BJ (cell line): ENCODE results near the gene FCMR. TPM values are rescaled to one million over a fixed set of nuclear protein-coding genes. Genes with fewer than 3 reads are reported as not detected.

Source experiments
- CTCF ChIA-PET: fragments of 350-600 bp; formaldehyde crosslinking; extraction: SDS; loops from one replicate; lab custom pipeline; 2021; ENCODE audit warnings: antibody characterized with exemption, inconsistent platforms; lab: Yijun Ruan, JAX
- POLR2A ChIA-PET: fragments of 300-600 bp; sonication (Branson Sonifier 250); formaldehyde crosslinking; extraction: SDS; loops from one replicate; lab custom pipeline; 2021; ENCODE audit warnings: antibody characterized with exemption; lab: Charles Lee
- DNase-seq: peaks from one replicate; pipeline ENCODE4 v3.0.0-alpha.2; 2011; ENCODE audit warnings: low read depth
- H3K27me3 ChIP-seq: 2 replicates; pipeline ENCODE4 v1.6.0; 2011; ENCODE audit warnings: low read length; ENCODE audit not compliant: control insufficient read depth, insufficient read depth
- H3K36me3 ChIP-seq: 2 replicates; pipeline ENCODE4 v1.5.1; 2011; ENCODE audit warnings: low read length; ENCODE audit not compliant: control insufficient read depth, insufficient read depth
- H3K4me3 ChIP-seq: 2 replicates; pipeline ENCODE4 v1.5.1; 2011; ENCODE audit warnings: low read depth, mild to moderate bottlenecking, control low read depth, low read length
- polyA plus RNA-seq: library from polyadenylated mRNA; depleted of rRNA; stranded (reverse); fragments of >200 nt; gene quantifications from 2 replicates; pipeline ENCODE4 v1.2.3, GENCODE V29; 2011
- TF ChIP-seq, protein P1 (sequence below): IDR thresholded peaks from 2 replicates; pipeline ENCODE4 v1.5.1; 2011; ENCODE audit warnings: low read depth, mild to moderate bottlenecking, control low read depth, inconsistent platforms, low read length, moderate library complexity; ENCODE audit not compliant: insufficient read depth

Gene FCMR
- polyA plus RNA-seq, 1 experiment, result 1.4 TPM

DNA sequence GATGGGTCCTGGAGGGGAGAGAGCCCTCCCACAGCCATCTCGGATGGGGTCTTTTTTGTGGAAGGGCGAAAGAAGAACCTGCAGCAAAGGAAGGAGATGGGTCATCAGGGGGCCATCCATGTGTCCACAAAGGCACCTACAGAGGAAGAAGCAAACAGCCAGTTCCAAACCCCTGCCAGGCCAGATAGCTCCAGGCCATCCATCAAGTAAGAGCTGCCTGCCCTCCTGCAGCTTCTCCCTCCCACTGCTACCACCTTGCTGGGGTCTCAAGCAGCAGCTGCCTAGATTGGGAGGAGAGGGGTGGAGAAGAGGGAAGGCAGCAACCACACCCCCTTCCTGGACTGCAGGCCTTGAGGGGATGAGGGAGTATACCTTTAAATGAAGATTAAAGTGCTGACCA lies 44.0 kb upstream of the FCMR start:
- POLR2A ChIA-PET, result no interaction called here
- CTCF ChIA-PET, result interaction anchor here (0.6 to 1.0 kb wide), 3 partner anchors 14 to 53 kb away, joined by 3 to 7 read pairs (median 3); no protein-coding TSS in a partner anchor

DNA sequence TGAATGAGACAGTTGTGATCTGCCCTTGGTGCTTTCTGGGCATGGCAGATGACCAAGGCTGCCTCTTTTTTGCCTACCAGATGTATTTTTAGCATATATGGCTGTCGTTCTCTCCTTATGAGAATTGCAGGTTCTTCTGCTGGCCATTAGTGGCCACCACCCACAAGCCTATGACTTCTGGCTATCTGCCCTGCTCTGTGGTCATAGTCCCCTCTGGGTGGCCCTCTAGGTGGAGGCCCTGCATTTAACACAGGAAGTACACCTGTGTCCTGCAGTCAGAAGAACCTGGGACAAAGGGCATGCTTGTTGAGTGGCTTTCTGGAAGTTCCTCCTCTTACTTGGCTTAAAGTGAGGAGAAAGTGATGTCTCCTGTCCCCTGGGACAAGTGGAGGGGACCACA lies 42.0 kb upstream of the FCMR start:
- ChIA-PET CTCF (interaction anchor here (1.1 kb wide), 1 partner anchor 9 kb away, joined by 5 read pairs; no protein-coding TSS in a partner anchor), POLR2A (no interaction called here)
- DNase-seq, result no peak
- Histone ChIP-seq H3K27me3 (peaks cover 8% of the 10 kb centered on the region), H3K36me3 (no peaks in the 10 kb centered on the region), H3K4me3 (no peak overlapping the region)
- TF ChIP-seq, protein P1, sequence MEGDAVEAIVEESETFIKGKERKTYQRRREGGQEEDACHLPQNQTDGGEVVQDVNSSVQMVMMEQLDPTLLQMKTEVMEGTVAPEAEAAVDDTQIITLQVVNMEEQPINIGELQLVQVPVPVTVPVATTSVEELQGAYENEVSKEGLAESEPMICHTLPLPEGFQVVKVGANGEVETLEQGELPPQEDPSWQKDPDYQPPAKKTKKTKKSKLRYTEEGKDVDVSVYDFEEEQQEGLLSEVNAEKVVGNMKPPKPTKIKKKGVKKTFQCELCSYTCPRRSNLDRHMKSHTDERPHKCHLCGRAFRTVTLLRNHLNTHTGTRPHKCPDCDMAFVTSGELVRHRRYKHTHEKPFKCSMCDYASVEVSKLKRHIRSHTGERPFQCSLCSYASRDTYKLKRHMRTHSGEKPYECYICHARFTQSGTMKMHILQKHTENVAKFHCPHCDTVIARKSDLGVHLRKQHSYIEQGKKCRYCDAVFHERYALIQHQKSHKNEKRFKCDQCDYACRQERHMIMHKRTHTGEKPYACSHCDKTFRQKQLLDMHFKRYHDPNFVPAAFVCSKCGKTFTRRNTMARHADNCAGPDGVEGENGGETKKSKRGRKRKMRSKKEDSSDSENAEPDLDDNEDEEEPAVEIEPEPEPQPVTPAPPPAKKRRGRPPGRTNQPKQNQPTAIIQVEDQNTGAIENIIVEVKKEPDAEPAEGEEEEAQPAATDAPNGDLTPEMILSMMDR, result no peak

More for the DNA sequence above, 44.0 kb upstream of the FCMR start:
- no peak for DNase-seq
- H3K4me3 ChIP-seq, result no peak overlapping the region
- no peaks in the 10 kb centered on the region for H3K36me3 ChIP-seq
- peaks cover 8% of the 10 kb centered on the region for H3K27me3 ChIP-seq
- TF ChIP-seq, protein P1, result no peak

DNA sequence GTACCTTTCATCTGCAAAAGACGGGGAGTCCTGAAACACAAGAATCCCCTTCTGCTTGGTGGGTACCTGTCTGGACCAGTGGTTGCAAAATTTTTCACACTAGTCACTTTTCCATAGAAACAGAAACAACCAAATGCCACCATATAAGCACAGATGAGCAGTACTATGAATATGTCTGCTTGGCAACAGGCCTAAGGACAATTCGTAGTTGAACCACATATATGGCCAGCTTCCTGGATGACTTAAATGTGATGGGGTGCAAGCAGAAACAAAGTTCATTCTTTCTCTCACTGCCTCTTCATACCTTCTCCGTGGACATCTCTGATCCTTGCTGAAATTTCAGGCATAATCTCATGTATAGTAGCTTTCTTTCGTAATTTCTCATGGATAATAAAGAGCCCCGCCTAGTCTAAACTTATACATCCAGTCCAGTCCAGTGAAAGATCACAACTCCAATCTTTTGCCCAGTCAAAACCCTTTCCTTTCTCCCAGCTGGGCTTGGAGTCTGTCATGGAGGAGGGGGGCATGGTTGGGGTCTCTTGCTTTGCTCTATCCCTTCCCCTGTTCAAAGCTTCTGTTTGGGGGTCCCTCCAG lies 41.5 kb upstream of the FCMR start:
- DNase-seq, result no peak
- TF ChIP-seq, protein P1, result no peak
- Histone ChIP-seq H3K27me3 (peaks cover 6% of the 10 kb centered on the region), H3K4me3 (no peak overlapping the region), H3K36me3 (no peaks in the 10 kb centered on the region)
- CTCF ChIA-PET, result interaction anchor here (1.1 to 2.0 kb wide), 3 partner anchors 9 to 27 kb away, joined by 3 to 9 read pairs (median 5); no protein-coding TSS in a partner anchor
- POLR2A ChIA-PET, result no interaction called here

DNA sequence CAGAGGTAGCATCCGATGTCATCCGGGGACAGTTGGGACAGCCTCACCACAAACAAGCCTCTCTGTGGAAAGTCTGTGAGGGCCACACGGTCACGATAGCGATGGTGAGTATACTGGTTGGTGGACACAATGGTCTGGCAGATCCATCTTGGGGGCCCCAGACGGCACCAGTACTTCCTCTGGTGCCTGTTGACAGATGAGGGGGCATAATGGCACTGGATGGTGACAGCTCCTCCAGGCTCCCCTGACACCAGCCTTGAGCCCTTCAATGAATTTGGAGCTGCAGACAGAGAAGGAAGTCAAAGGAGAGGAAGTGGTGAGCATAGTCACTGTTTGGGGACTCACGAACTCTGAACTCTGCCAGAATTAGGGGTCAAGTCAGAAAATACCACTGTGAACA lies 40.5 kb upstream of the FCMR start:
- CTCF ChIA-PET, result interaction anchor here (0.7 to 2.8 kb wide), 4 partner anchors 10 to 34 kb away, joined by 3 to 9 read pairs (median 5); no protein-coding TSS in a partner anchor
- POLR2A ChIA-PET, result no interaction called here

DNA sequence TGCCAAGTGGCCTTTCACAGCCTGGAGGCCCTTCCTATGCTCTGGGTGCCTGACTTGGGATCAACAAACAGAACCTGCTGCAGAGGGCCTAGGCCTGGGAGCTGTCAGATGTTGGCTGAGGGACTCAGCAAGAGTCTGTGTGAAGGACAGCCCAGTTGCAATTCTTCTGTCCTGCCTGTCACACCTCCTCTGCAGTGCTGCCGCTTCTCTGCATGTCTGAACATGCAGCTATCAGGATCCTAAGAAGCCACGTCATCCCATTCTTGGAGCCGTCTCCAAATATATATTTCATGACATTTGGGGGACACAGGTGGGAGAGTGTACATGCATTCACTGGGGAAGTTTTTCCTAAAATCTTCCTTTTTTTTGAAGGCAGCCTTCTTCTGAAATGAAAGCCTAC lies 39.9 kb upstream of the FCMR start:
- POLR2A ChIA-PET, result no interaction called here
- peaks cover 8% of the 10 kb centered on the region for H3K27me3 ChIP-seq
- DNase-seq, result no peak
- H3K4me3 ChIP-seq, result no peak overlapping the region
- TF ChIP-seq, protein P1, result no peak
- CTCF ChIA-PET, result interaction anchor here (0.7 to 2.8 kb wide), 4 partner anchors 11 to 34 kb away, joined by 3 to 9 read pairs (median 7); no protein-coding TSS in a partner anchor
- H3K36me3 ChIP-seq, result no peaks in the 10 kb centered on the region

More for the DNA sequence above, 40.5 kb upstream of the FCMR start:
- H3K27me3 ChIP-seq, result peaks cover 6% of the 10 kb centered on the region
- no peak overlapping the region for H3K4me3 ChIP-seq
- DNase-seq, result no peak
- no peaks in the 10 kb centered on the region for H3K36me3 ChIP-seq
- TF ChIP-seq, protein P1, result no peak
